ENCODE measurements around the gene CCL13.

- no peak for TF ChIP-seq RAD21 (IDR thresholded peaks at IDR 0.05; ENCODE audit: low read depth)
- no peak for TF ChIP-seq REST (IDR thresholded peaks at IDR 0.05; ENCODE audit: low read depth)
Measured at GRCh38 chr17:34398990-34399389, 42.7 kb downstream of the CCL13 start.

Measured in Ishikawa (cell line).